Effector memory CD4-positive, alpha-beta T cell (primary cell): Measurements from ENCODE around the gene TAF5L.

Source experiments
- DNase-seq, 3 donors: peaks; one replicate each; pipeline ENCODE4 v3.0.0-alpha.2; 2020
- H3K27ac ChIP-seq: 2 replicates; pipeline ENCODE4 v1.7.0; 2013; ENCODE audit warnings: mild to moderate bottlenecking, low read length, moderate library complexity; ENCODE audit not compliant: insufficient read depth, poor library complexity, severe bottlenecking
- H3K27me3 ChIP-seq: replicated peaks from 2 replicates; pipeline ENCODE4 v1.7.0; 2013; ENCODE audit warnings: mild to moderate bottlenecking, low read length; ENCODE audit not compliant: insufficient read depth, control insufficient read depth, poor library complexity, severe bottlenecking
- H3K36me3 ChIP-seq: 2 replicates; pipeline ENCODE4 v1.7.0; 2013; ENCODE audit warnings: mild to moderate bottlenecking, low read length, moderate library complexity; ENCODE audit not compliant: control insufficient read depth, insufficient read depth
- H3K4me1 ChIP-seq: 2 replicates; pipeline ENCODE4 v1.7.0; 2013; ENCODE audit warnings: low read length, mild to moderate bottlenecking; ENCODE audit not compliant: control insufficient read depth, insufficient read depth, poor library complexity, severe bottlenecking
- H3K4me3 ChIP-seq: 2 replicates; pipeline ENCODE4 v1.7.0; 2013; ENCODE audit warnings: low read length, low read depth, mild to moderate bottlenecking; ENCODE audit not compliant: insufficient read depth, poor library complexity, severe bottlenecking
- H3K9me3 ChIP-seq: 2 replicates; pipeline ENCODE4 v1.7.0; 2013; ENCODE audit warnings: mild to moderate bottlenecking, low read length, moderate library complexity; ENCODE audit not compliant: control insufficient read depth

TAF5L gene

DNA sequence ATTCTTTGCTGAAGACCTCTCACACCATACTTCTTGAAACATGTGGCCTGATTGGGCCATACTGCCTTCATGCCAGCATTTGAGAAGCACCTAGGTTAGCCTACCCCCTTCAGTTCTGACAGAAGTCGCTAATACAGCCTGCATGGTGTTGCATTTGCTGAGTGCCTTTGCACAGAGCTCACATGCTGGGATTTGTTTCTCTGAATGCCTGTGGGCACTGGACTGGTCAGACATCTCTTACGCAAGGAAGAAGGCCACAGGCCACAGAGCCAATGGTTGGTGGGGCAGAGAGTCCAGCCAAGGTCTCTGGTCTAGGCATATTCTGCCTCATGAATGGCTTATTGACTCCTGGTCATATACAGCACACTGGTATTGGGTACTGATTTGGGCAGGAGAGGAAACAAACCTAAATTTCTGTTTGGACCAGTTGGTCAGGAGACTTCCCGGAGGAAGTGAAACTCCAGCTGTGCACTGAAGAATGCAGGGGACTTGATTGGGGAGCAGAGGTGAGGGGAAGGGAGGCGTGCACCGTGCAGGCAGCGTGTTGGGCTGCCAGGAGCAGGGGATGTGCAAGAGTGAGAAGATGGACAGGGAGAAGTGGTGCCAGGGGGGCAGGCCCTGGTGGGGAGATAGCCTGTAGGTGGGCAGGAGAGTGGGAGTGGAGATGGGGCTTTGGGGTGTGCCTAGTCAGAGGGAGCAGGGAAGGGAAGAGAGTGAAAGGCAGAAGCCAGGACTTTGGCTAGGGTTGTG, 18.2 kb upstream of the TAF5L start:
- H3K9me3 ChIP-seq, result no peaks in the 10 kb centered on the region
- DNase-seq, result no peak
- H3K4me3 ChIP-seq, result no peak overlapping the region
- H3K27ac ChIP-seq, result no peak overlapping the region
- H3K4me1 ChIP-seq, result no peaks in the 10 kb centered on the region
- peaks cover 53% of the 10 kb centered on the region for H3K36me3 ChIP-seq
- no peaks in the 10 kb centered on the region for H3K27me3 ChIP-seq

DNA sequence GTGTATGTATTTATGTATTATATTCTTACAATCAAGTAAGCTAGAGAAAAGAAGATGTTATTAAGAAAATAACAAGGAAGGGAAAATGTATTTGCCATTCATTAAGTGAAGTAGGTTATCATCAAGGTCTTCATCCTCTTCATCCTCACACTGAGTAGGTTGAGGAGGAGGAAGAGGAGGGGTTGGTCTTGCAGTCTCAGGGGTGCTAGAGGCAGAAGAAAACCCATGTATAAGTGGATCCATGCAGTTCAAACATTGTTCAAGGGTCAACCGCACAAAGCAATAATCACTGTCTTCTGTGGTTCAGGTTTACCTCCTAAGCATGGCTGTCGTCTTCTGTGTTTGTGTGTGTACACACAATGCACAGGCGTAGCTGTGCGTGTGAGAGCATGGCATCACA, 17.0 kb upstream of the TAF5L start:
- Histone ChIP-seq H3K27ac (no peak overlapping the region), H3K36me3 (peaks cover 44% of the 10 kb centered on the region), H3K4me1 (no peaks in the 10 kb centered on the region), H3K27me3 (no peaks in the 10 kb centered on the region), H3K9me3 (no peaks in the 10 kb centered on the region), H3K4me3 (no peak overlapping the region)
- DNase-seq, result no peak

DNA sequence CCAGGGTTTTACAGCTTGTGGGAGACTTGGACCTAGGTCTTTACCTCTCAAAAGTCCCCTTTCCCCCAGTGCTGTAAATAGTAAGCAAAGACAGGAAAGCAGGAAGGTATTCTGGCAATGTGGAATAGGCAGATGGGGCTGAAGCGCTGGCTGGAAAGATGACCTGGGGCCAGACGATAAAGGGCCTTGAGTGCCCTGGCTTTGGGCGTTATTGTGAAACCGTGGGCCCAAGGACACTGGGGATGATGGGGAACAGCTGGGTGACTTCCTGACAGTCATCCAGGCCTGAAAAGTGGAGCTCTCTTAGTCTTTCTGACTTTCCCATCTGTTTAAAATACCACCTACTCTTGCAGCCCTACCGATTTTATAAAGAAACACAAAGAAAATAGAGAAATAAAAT, 16.5 kb upstream of the TAF5L start:
- DNase-seq, result no peak
- no peaks in the 10 kb centered on the region for H3K27me3 ChIP-seq
- no peak overlapping the region for H3K4me3 ChIP-seq
- H3K36me3 ChIP-seq, result peaks cover 45% of the 10 kb centered on the region
- H3K27ac ChIP-seq, result no peak overlapping the region
- H3K9me3 ChIP-seq, result no peaks in the 10 kb centered on the region
- H3K4me1 ChIP-seq, result no peaks in the 10 kb centered on the region

DNA sequence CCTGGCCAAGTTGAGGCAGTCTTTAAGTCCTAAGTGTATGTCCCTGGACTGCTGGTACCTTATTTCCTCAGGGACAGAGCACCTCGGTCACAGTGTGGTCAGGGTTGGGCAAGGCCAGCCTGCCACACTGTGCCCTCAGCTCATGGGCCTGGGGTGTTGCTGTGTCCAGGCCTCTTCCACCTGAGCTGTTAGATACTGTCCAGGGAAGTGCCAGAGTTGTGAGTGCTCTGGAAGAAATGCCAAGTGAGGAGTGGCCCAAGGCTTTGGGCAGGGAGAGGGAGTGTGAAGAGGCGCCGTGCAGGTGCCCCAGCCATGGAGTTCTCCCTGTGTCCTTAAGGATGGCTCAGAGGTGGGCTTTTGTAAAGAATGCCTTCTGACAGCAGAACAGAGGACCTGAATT, 15.4 kb upstream of the TAF5L start:
- H3K4me3 ChIP-seq, result no peak overlapping the region
- H3K36me3 ChIP-seq, result peaks cover 45% of the 10 kb centered on the region
- no peaks in the 10 kb centered on the region for H3K27me3 ChIP-seq
- no peaks in the 10 kb centered on the region for H3K4me1 ChIP-seq
- no peak overlapping the region for H3K27ac ChIP-seq
- H3K9me3 ChIP-seq, result no peaks in the 10 kb centered on the region
- no peak for DNase-seq

DNA sequence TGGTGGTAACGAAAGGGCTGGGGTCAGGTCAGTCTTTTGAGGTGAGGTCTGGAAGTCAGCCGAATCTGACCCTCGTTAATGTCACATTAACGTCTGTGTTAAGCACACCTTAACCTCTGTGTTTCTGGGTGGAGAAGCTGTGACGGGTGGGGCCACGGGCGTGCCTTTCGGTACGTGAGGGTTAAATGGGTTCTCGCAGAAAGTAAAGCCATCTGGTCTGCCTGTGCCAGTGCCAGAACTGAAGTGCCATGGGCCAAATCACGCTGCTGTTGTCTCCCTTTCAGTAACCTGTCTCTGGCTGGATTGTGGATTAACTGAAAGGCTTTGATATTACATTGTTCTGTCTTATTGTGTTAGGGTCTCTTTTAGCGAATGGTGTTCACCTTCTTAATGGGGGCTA, 14.5 kb upstream of the TAF5L start:
- no peaks in the 10 kb centered on the region for H3K9me3 ChIP-seq
- no peak overlapping the region for H3K4me3 ChIP-seq
- no peaks in the 10 kb centered on the region for H3K4me1 ChIP-seq
- no peak for DNase-seq
- no peaks in the 10 kb centered on the region for H3K27me3 ChIP-seq
- H3K36me3 ChIP-seq, result peaks cover 46% of the 10 kb centered on the region
- H3K27ac ChIP-seq, result no peak overlapping the region

DNA sequence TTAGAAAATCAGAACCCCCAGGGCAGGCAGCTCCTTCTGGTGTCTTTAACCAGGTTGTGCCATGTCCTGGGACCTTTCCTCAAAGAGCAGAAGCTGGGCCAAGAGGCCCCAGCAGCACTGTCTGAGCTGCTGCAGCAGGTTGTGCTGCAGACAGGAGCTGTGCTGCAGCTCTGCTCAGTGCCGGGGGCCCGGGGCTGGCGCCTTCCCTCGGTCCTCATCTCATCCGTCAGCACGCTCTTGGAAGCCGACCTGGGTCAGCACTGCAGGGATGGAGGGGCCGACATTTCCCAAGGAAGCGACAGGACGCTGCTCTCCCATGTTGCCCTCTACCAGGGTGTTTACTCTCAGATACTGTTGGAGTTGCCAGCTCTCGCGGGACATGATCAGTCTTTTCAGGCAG, 11.8 kb upstream of the TAF5L start:
- DNase-seq, result no peak
- no peaks in the 10 kb centered on the region for H3K27me3 ChIP-seq
- H3K9me3 ChIP-seq, result no peaks in the 10 kb centered on the region
- H3K27ac ChIP-seq, result no peak overlapping the region
- peaks cover 43% of the 10 kb centered on the region for H3K36me3 ChIP-seq
- no peak overlapping the region for H3K4me3 ChIP-seq
- H3K4me1 ChIP-seq, result no peaks in the 10 kb centered on the region

DNA sequence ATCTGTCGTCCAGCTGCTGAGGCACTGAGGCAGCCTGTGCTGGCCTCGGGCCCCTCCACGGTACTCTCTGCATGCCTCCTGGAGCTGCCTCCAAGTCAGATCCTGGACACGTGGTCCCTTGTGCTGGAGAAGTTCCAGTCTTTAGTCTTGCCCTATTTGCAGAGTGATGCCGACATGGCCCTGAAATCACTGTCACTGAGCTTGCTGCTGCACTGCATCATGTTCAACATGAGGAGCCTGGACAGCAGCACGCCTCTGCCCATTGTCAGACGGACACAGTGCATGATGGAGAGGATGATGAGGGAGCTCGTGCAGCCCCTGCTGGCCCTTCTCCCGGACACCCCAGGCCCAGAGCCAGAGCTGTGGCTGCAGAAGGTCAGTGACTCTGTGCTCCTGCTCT, 10.1 kb upstream of the TAF5L start:
- no peak for DNase-seq
- no peaks in the 10 kb centered on the region for H3K9me3 ChIP-seq
- no peak overlapping the region for H3K27ac ChIP-seq
- H3K27me3 ChIP-seq, result no peaks in the 10 kb centered on the region
- no peak overlapping the region for H3K4me3 ChIP-seq
- peaks cover 43% of the 10 kb centered on the region for H3K36me3 ChIP-seq
- H3K4me1 ChIP-seq, result no peaks in the 10 kb centered on the region

DNA sequence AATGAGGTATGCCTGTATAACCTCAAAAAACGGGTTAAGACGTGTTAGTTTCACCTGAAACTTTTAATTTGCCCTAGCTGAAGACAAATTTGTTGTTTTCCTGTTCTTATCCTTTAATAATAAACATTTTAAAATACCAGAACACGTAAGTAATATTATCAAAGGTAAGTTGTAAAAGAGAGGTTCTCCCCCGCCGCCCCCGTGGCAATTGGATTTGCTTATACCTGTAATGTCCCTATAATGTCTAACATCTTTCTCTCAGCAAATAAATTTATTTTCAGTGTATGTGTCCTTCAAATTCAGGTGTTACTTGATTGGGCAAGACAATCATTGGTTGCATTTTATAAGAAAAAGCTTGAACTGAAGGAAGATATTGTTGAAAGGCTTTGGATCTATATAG, 6.0 kb upstream of the TAF5L start:
- no peaks in the 10 kb centered on the region for H3K27me3 ChIP-seq
- no peak overlapping the region for H3K27ac ChIP-seq
- DNase-seq, result no peak
- no peaks in the 10 kb centered on the region for H3K4me1 ChIP-seq
- H3K36me3 ChIP-seq, result peaks cover 30% of the 10 kb centered on the region
- no peaks in the 10 kb centered on the region for H3K9me3 ChIP-seq
- no peak overlapping the region for H3K4me3 ChIP-seq

DNA sequence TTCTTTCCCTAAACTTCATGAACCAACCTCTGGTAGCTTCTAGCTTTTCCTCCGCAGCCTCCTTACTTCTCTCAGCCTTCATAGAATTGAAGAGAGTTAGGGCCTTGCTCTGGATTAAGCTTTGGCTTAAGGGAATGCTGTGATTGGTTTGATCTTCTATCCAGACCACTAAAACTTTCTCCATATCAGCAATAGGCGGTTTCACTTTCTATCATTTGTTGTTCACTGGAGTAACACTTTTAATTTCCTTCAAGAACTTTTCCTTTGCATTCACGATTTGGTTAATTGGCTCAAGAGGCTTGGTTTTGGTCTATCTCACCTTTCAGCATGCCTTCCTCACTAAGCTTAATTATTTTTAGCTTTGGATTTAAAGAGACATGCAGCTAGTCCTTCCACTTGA, 5.2 kb upstream of the TAF5L start:
- H3K4me3 ChIP-seq, result no peak overlapping the region
- H3K27ac ChIP-seq, result no peak overlapping the region
- peaks cover 21% of the 10 kb centered on the region for H3K36me3 ChIP-seq
- DNase-seq, result no peak
- H3K4me1 ChIP-seq, result no peaks in the 10 kb centered on the region
- no peaks in the 10 kb centered on the region for H3K27me3 ChIP-seq
- no peaks in the 10 kb centered on the region for H3K9me3 ChIP-seq

DNA sequence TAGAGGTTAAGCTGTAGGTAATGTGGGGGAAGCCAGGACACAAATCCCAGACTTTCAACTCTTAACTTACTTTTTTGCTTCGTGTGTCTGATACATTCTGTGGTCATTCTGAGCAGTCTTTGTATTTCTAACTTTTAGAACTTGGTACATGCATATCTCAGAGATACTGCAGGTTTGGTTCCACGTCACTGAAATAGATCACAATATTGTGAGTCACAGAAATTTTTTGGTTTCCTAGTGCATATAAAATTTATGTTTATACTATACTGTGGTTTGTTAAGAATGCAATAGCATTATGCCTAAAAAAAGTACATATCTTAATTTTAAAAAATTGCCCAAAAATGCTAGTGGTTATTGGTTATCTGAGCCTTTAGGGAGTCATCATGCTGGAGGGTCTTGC, 3.3 kb upstream of the TAF5L start:
- Histone ChIP-seq H3K4me1 (peaks cover 8% of the 10 kb centered on the region), H3K27me3 (no peaks in the 10 kb centered on the region), H3K9me3 (no peaks in the 10 kb centered on the region), H3K36me3 (peaks cover 4% of the 10 kb centered on the region), H3K27ac (no peak overlapping the region), H3K4me3 (no peak overlapping the region)
- DNase-seq, result no peak
